HPDE6-E6E7 (cell line): Measurements from ENCODE around the gene SPINK1.
"Not testable (repeated sequence)": the region's sequence is repeated elsewhere in the genome, so short reads cannot be mapped to it uniquely, and the experiment has no call there.

Source experiments
- DNase-seq: peaks from one replicate; pipeline ENCODE4 v3.0.0; 2011; ENCODE audit warnings: missing footprints; ENCODE audit errors: extremely low spot score

The SPINK1 gene

GRCh38 chr5:147831465-147831864 is at the start of gene SPINK1:
Gene SPINK1 (minus strand): TSS chr5:147831671. CDS start chr5:147831577, 94 bp downstream.
- DNase-seq, result no peak

- no peak for DNase-seq
These were observed 49.0 kb upstream of the SPINK1 start for GRCh38 chr5:147880487-147880886.

DNA sequence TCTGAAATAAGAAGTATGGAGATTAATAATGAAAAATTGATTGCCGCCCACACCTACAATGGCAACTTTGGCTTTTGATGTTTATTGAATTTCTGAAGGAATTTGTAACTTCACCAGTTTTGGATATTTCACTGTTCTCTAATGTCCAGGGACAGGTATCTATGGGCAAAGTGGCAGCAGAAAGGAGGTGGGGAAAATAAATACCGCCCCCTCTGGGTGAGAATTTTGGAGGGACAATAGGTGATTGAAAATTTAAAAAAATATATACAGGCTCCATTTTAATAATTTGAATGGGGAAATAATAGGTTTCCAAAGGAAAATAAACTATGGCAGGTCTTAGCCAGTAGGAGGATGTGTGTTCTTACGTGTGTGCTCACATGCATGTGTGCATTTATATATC is 48.3 kb upstream of the SPINK1 start:
- no peak for DNase-seq

GRCh38 chr5:147878066-147878759 is 46.7 kb upstream of the SPINK1 start, which contains the start of gene SCGB3A2:
Gene SCGB3A2 (plus strand): TSS chr5:147878711. CDS start chr5:147878804, 93 bp downstream.
- DNase-seq, result no peak

DNA sequence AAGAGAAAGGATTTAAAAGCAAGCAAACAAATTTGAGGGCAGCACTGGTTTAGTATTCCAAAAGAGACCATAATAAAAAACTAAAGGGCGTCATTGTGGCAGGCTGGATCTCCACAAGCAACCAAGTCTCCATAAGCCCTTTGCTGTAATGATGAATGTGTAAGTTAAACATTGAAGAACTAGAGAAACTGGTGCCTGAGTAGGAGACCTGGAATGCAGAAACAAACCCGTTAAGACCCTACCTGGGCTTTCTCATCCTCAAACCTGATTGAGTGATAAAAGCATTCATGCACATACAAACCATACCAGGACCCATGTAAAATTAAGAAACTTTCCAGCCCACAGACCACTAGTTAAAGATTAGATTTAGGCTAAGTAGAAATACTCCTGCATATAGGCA is 45.2 kb upstream of the SPINK1 start:
- DNase-seq, result no peak

DNA sequence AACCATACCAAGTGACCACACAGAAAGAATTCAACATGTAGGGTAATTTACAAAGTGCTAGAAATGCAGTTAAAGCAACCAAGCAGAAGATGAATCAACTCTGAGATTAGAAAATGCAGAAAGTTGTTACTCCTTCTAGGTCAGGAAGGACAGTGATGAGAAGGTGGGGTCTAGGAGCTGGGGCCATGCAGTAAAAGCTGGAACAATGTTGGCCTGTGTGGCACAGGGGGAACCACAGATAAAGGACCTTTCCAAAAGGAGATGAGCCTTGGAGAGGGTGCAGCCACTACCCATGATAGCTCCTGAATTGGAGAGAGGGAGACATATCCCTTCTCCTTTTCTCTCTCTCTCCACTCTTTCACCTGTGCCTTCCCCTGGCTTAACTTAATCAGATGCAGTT is 44.7 kb upstream of the SPINK1 start:
- no peak for DNase-seq

- DNase-seq, result no peak
These were observed 43.5 kb upstream of the SPINK1 start for GRCh38 chr5:147874910-147875367.

GRCh38 chr5:147874118-147874875 is 42.8 kb upstream of the SPINK1 start:
- DNase-seq, result not testable (repeated sequence)

DNA sequence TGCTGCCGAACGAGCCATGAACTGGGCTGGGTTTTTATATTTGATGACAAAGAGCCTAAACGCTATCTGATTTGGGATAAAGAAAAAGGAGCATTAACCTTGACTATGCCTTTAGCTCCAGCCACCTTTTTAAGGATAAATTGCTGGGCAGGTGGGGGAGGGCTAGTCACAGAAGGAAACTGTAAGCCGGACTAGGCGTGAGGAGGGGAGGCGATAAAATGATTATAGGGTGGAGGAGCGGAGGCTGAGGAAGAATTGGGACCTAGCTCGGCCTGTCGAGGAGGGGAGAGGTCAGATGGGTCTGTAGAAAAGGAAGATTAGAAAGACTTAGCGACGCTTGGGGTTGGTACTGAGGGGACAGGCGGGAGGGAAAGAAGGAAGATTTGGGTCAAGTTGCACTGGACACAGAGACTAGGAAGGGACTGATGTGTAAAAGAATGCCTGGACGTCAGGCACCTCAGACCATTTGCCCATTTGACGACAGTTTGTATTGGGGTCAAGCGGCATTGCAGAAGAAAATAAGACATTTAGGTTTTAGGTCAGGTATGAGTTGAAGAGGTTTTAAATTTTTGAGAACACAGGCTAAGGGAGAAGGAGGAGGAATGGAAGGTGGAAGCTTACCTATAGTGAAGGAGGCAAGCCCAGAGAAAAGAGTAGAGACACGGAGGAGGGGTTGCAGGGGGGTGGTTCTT is 41.4 kb upstream of the SPINK1 start:
- not testable (repeated sequence) for DNase-seq

- not testable (repeated sequence) for DNase-seq
These were observed 40.6 kb upstream of the SPINK1 start for GRCh38 chr5:147871980-147872549.

- DNase-seq, result not testable (repeated sequence)
These were observed 38.4 kb upstream of the SPINK1 start for GRCh38 chr5:147869892-147870291.

DNA sequence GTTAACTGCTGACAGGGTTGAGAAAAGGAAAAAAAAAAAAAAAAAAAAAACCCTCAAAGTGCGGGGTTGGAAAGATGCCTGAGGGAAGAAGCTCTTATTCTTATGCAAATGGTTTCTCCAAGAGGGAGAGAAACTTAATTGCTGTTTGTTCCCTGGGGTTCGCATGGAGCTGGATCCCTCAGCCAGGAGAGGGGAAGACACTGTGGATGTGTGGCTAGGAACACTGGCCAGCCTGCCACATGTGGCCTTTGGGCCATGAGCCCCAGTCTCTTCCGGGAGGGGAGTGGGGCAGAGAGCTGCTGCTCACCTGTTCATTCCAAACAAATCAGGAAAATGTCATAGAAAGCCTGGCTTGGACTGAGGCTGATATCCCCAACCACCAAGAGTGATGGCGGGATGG is 37.6 kb upstream of the SPINK1 start:
- no peak for DNase-seq

GRCh38 chr5:147863454-147864158 is 32.1 kb upstream of the SPINK1 start:
- no peak for DNase-seq

GRCh38 chr5:147860641-147861025 is 29.2 kb upstream of the SPINK1 start:
- no peak for DNase-seq

DNA sequence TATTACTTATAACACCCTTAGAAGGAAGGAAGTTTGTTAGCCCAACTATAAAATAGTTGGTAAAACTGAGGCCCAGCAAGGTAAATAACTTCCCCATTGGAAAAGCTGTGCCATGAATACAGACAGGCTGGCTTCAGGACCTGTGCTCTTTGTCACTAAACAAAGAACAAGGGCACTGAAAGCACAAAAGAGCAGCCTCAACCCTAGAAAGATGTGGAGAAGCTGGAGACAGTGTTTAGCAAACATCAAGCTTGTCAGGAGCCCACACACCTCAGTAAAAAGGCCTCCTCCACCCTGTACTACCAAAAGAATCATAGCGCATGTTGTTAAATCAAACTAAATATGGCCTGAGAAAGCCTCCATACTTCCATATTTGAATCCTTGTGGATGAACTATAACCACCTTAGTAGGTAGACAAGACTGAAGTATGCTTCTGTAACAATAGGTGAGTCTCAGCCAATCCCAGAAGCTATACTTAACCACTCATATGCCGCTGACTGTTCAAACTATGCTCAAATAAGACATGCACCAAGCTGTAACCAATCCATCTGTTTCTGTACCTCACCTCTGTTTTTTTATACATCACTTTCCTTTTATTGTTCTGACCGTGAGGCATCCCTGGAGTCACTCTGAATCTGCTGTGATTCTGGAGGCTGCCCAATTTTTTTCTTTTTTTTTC is 28.6 kb upstream of the SPINK1 start:
- no peak for DNase-seq

- no peak for DNase-seq
These were observed 27.1 kb upstream of the SPINK1 start for GRCh38 chr5:147858565-147858964.

- DNase-seq, result peak; percentile 16
These were observed 26.0 kb upstream of the SPINK1 start for GRCh38 chr5:147857302-147858129.

- no peak for DNase-seq
These were observed 25.3 kb upstream of the SPINK1 start for GRCh38 chr5:147856801-147857200.

DNA sequence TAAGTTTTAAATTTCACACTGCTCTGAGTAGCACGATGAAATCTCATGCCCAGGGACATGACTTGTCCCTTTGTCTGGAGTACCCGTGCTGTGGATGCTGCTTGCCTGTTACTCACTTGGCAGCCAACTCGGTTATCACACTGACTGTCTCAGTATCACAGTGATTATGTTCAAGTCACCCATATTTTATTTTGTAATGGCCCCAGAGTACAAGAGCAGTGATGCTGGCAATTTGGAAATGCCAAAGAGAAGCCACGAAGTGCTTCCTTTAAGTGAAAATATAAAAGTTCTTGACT is 24.3 kb upstream of the SPINK1 start:
- DNase-seq, result no peak
